ENCODE results near the gene SPATA16.
A peak's percentile ranks its signal among the peaks of the same experiment; 100 is the strongest.
"Not testable (repeated sequence)": the region's sequence is repeated elsewhere in the genome, so short reads cannot be mapped to it uniquely, and the experiment has no call there.

The SPATA16 gene

DNA sequence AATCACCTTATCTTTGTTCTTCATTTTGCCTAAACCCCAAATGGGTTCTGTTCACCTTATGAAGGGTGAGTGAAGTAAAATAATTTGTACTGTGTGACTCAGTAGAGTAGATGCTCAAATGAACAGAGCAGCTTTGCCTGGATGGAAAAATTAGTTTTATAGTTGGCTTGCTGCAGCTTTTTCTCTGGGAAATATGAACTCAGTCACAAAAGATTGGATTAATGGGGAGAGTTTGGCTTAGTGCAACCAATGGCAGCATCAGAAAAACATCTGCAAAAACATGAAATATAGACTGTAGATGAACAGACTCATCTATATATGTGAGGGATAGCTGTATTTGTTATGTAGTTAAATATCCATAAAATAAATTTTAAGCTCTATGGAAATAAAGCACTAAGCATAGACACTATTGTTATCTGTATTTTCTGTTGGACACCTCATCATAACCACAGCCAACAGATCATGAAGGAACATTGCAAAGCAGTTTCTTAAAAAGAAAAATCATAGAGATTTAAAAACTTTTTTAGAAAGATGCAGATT, 209.2 kb downstream of the SPATA16 start:
- no peak for DNase-seq

GRCh38 chr3:172929451-172929850, 211.6 kb downstream of the SPATA16 start:
- no peak for DNase-seq

GRCh38 chr3:172924546-172924945, 216.5 kb downstream of the SPATA16 start:
- no peak for DNase-seq

DNA sequence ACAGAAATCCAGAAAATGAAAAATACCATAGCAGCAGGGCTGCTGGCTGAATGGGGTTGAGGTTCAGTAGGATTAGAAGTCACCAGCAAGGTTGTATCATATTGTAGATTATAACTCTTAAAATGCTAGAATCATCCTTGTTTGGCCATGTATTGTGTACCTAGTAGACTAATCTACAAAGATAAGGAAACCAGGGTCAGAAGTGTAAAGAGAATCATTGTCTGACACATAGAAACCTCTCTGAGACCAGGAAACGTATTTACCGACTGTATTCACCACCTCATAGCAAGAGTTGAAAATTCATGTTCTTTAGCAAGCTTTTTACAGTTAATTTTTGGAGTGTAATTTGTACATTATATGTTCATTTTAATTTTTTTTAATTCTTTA, 221.7 kb downstream of the SPATA16 start:
- no peak for DNase-seq

GRCh38 chr3:172918568-172919296, 222.3 kb downstream of the SPATA16 start:
- no peak for DNase-seq

DNA sequence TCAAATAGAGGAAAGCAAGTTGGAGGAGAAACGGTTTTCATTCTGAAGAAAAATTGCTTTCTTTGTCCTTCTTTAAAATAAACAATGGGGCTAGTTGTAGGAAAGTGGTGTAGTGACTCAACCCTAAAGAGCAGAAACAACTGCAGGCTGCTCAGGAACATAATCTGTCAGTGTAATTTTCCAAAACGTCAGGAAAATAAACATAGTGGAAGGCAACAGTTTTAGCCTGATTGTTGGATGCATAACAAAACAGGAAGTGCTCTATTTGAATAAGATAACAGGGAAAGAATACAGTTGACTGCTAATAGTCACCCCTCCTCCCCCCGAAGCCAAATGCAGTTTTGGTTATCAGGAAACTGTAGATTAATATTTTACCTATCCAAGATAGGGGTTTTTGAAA, 222.9 kb downstream of the SPATA16 start:
- DNase-seq = no peak

DNA sequence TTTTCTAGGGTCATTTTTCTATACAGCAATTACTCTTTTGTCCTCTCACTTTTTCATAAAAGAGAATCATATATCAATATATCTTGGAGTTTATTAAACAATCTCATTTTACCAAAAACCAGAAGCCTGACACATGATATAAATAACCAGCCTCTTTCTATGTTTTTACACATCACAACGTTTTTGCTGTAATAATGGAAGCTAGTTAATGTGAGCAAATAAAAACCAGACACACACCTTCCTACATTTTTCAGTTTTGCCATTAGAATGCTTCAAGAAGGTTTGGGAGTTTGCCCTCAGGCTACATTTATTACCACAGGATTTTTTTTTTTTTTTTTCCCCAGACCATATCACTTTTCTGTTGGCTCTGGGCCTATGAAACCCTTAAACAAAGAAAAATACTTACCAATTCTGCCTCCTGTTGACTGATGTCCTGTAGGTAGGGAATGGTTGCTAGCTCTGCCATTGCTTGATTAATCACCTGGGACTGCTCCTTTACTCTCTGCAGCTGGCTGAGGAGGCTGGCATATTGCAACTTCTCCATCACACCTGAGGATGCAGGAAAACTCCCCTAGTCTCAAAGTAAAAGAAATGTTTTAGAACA, 225.0 kb downstream of the SPATA16 start:
- DNase-seq = no peak

DNA sequence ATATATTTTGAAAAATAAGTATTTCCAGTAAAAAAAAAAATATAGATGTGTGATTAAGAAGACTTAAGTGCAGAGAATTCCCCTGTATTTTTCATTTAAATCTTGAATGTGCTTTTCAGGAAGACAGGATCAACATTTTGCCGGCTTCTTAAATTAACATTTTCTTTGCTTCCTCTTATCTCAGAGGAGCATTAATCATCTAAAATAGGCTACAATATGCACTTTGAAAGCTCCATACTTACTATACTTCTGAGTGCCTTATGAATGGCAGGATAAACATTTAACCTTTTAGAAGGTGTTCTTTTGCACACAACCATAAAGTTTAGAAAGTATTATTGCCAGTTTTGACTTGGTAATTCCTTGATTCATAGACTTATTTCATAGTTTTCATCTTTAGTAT, 226.2 kb downstream of the SPATA16 start:
- DNase-seq = no peak

DNA sequence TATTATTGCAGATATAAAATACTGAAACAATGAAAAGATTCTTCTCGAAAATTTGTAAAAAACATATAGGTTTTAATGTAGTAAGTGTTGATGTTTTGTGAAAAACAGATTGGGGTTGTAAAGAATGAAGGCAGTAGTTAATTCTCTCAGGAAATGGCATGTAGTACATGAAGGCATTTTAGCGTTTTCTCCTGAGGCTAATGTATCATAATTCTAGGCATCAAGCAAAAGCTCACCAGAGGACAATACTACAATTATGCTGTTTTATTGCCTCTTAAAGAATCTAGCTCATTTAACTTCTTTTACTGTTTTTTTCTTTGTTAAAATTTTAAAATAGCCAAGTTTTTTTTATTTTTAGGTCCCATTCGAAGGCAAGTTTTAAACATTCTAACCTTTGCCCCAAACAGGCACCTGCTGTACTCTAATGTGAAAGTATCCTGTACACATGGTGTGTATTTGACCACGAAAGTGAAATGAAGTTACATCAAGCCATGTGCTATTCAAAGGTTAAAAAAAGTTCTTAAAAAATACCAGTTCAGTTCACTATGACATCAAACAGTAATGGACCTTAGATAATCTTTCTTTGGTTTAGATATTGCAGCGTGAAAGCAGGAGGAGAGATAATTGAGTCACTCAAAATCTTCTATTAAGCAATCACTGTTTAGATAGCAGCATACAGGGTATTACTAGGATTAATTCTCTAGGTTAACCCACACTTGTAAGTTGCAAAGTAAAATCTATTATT, 227.0 kb downstream of the SPATA16 start:
- no peak for DNase-seq

- DNase-seq = no peak
Observed at GRCh38 chr3:172911142-172911541, 229.9 kb downstream of the SPATA16 start.

DNA sequence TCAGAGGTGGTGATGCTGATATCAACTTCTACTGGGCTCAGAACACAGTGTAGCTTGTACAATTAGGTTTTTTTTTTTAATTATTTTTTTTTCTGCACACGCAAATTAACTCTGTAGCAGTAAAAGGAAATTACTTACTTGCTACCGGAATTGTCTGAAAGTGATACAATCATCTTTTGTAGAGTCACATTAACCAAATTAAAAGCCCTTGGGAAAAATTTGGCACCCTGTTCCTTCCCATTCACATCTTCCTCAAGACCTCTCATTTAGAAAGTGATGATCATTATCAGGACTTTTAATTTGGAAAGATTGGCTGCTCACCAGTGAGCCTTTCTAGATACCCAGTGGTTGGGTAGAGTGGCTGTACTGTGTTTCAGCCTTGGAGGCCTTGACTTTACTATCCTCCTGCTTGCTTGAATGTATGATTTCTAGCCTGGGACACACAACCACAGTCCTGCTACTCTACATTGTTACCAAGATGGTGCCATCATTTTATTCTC, 232.2 kb downstream of the SPATA16 start:
- no peak for DNase-seq

DNA sequence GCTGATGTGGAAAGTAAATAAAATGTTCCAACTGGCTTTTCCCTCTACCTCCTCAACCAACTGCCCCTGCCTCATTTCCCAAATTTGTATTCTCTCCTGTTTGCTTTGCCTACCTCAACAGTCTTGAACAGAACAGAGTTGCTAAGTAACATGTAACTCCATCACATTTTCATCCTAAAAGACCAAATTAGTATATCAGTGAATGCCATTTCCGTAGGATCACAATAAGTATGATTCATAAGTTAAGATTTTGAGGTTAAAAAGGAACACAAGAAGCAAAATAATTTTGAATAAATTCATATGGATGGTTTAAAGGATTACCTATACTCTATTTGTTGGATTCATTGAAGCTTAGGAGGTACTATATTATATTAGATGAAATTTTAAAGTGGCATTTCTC, 235.6 kb downstream of the SPATA16 start:
- no peak for DNase-seq

DNA sequence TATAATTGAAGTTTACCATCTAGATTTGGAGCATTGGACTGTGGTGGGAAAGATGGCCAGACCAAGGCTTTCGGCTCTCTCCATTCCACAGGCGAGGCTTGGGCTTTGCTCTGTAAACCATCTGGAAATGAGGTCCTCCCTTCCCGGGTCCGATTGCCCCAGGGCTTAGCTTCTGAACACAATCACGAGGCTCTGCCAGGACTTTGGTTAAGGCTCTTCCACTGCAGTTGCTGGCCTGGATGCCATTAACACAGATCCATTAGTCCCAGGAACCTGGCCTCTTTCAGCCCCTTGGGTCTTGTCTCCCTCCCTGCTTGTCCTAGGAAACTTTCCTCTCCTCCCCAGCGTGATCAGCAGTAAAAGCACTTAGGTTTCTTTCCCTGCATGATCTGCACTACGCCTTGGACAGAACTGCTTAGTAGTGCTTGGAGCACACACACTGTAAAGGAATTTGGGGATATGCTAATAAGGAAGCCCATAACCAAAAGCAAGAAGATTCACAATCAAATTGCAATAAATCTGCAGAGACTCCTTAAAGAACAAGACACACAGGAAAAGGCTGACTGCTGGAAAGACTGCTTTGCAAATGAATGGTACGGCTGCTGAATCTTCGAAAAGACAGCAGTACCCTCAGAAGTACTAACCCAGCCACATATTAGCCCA, 236.2 kb downstream of the SPATA16 start:
- no peak for DNase-seq

DNA sequence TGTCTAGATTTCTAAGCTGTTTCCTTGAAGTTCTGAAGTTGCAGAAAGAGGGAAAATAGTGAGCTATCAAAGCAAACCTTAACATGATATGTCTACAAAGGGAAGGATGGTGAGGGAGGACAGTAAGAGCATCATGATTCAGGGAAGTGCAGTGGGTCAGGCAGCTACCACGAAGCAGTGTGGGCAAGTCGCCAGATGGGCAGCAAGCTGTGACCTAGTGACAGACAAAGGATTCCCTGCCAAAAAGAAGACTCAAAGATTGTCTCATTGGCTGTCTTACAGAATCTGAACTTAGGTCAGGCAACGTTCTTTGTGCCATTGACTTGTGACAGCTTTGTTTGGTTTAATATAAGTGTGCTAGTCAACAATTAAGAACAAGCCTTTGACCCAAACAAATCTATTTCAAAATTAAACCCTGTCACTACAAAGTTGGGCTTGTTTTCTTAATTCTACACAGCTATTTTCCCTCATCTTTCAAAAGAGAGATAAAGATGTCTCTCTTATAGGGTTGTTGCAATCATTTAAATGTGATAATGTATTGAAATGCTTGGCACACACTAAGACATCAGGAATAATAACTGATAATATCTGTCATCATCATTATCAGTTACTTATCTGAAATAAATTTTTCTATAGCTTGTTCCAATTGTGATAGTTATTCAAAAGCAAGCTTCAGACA, 237.3 kb downstream of the SPATA16 start:
- DNase-seq = peak; percentile 21

DNA sequence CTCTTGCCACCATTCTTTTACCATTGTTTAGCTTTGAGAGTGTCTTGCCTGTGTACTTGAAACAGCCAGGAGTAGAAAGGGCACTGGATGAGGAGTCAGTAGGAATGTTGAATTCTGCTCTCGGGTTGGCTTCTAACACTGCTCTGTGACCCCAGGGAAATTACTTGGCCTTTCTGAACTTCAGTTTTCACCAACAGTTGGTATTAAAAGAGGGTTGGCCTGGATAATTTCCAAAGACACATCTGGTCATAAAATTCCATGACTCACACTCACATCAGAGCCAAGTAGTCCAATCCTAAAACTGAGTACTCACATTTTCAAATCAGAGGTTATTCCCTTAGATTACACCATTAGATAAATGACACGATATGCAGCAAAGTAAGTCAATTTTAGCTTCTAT, 248.9 kb downstream of the SPATA16 start:
- no peak for DNase-seq

DNA sequence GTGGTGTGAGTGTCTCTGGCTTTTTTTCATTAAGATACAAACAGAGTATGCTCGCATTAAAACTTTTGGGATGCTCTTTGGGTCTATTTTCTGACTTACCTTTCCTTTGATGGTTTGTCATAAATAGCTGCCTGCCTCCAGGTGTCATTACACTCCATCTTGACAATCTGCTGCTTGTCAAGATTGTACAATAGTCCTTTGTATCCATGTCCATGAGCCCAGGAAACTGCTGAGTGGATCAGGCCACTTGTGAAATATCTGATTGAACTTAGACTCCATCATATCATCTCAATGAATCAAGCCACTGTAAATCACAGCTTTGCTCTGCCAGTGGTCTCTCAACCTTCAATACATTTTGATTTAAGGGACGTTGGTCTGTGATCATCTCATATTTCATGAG, 255.3 kb downstream of the SPATA16 start:
- DNase-seq = no peak

DNA sequence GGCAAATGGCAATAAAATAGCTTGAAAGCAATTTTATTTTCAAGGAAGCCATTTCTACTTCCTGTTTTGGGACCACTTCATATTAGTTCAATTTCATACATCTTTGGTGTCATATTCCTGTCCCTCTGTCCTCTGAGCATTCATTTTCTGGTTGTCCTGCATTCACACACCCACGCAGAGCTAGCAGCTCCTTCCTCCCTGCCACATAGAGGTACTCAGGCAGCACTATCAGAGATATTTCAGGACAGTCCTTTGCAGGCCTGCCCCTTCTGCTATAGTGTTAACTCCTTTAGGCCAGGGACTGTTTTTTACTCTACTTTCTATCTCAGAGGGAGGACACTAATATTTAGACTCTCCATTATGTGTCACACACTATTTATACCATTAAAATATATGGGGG, 258.5 kb downstream of the SPATA16 start:
- no peak for DNase-seq

- not testable (repeated sequence) for DNase-seq
Observed at GRCh38 chr3:172879381-172879780, 261.7 kb downstream of the SPATA16 start.

GRCh38 chr3:172877011-172877410, 264.0 kb downstream of the SPATA16 start:
- DNase-seq = no peak

DNA sequence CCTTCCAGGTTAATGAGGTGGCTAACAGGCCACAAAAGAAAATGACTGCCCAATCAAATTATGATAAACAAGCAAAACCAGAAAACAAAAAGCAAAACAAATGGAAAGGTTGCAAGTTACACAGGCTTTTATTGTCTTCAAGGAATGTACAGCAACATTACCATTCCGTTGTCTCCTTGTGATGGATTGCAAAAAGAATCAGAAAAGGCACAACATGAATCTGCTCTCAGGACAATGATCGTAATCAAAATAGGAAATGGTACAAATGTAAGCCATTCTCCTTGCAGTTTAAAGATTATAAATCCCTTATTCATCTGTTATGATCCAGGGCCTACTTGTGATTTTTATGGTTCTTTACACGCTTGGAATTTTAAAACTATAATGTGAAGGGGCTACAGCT, 264.7 kb downstream of the SPATA16 start:
- no peak for DNase-seq

GRCh38 chr3:172875039-172875438, 266.0 kb downstream of the SPATA16 start:
- DNase-seq = no peak

DNA sequence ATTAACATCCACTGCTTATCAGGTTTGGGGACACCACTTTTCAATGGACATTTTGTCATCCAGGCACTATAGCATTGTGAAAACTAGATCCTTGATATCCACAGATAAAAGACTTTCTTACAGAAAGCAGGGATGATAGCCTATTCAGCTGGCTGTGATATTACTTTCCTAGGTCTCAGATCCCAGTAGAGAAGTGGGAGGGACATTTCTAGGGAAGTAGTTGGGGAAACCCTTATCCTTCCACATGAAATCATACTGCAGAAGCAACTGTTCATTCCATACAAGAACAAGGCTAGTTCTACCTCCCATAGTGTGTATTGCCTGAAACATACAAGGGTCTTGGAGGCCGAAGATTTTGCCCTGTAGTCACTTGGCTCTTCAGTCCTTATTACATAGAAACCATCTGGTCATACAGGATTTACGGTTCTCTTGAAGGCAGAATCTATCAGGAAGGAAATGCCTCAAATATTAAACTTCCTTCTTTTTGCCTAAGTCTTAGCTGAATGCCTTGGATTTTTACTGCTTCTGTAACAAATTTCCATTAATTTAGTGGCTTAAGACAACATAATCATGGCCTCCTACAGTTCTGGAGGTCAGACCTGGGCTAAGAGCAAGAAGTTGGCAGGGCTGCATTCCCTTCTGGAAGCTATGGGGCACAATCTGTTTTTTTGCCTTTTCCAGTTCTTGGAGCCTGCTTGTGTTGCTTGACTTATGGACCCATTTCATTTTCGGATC, 271.1 kb downstream of the SPATA16 start:
- no peak for DNase-seq

Data from RPMI8226 (cell line).